ENCODE results near the gene IRAG1. TPM values are rescaled to one million over a fixed set of nuclear protein-coding genes. Genes with fewer than 3 reads are reported as not detected.

IRAG1 gene
- total RNA-seq, 1 experiment from 2014 or later = 0.64 TPM

DNA sequence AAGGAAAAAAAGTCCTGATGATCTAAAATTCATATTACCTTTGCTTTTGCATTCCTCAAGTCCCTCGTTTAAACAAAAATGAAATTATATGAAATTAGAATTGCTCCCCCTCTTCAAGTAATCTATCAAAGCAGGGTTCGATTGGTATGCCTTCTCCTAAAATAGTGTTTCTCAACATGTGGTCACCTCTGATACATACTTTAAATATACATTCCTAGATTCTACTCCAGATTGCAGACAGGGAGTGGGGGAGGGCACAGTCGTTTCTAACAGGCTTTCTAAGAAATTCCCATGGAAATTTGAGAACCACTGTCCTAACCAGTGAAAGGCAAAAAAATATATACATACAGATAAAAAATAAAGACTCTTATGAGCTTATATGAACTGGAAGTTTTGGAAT, 22.6 kb upstream of the IRAG1 start:
- Mint-ChIP-seq H3K4me1 (ENCODE audit: low read depth, unreplicated experiment) (no peaks in the 10 kb centered on the region), H3K4me3 (ENCODE audit: unreplicated experiment) (no peak overlapping the region), H3K36me3 (ENCODE audit: insufficient read depth, unreplicated experiment) (no peaks in the 10 kb centered on the region), H3K9me3 (ENCODE audit: unreplicated experiment) (no peaks in the 10 kb centered on the region), H3K27me3 (ENCODE audit: insufficient read depth, unreplicated experiment) (no peaks in the 10 kb centered on the region), H3K27ac (ENCODE audit: unreplicated experiment) (no peak overlapping the region)
- TF ChIP-seq, protein P1, sequence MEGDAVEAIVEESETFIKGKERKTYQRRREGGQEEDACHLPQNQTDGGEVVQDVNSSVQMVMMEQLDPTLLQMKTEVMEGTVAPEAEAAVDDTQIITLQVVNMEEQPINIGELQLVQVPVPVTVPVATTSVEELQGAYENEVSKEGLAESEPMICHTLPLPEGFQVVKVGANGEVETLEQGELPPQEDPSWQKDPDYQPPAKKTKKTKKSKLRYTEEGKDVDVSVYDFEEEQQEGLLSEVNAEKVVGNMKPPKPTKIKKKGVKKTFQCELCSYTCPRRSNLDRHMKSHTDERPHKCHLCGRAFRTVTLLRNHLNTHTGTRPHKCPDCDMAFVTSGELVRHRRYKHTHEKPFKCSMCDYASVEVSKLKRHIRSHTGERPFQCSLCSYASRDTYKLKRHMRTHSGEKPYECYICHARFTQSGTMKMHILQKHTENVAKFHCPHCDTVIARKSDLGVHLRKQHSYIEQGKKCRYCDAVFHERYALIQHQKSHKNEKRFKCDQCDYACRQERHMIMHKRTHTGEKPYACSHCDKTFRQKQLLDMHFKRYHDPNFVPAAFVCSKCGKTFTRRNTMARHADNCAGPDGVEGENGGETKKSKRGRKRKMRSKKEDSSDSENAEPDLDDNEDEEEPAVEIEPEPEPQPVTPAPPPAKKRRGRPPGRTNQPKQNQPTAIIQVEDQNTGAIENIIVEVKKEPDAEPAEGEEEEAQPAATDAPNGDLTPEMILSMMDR (IDR thresholded peaks at IDR 0.05; ENCODE audit: insufficient read depth in 1 of 2, low read depth in 1 of 2, low read length in 1 of 2, severe bottlenecking in 1 of 2, unreplicated experiment in 1 of 2) = no peak
- intact Hi-C loops (cut with micrococcal nuclease; ENCODE audit: unreplicated experiment) = no loop called here
- DNase-seq = no peak
- no TSS peak for BruUV-seq (replicated peaks)
- Histone ChIP-seq H3K9me3 (no peaks in the 10 kb centered on the region), H3K36me3 (ENCODE audit: control insufficient read depth, insufficient read depth, low read length) (no peaks in the 10 kb centered on the region), H3K4me3 (ENCODE audit: low read depth, low read length) (no peak overlapping the region), H3K4me1 (peaks cover 8% of the 10 kb centered on the region), H3K27me3 (replicated peaks; ENCODE audit: control insufficient read depth, insufficient read depth, low read length) (no peaks in the 10 kb centered on the region)
- ChIA-PET POLR2A (no interaction called here), CTCF (no interaction called here)

DNA sequence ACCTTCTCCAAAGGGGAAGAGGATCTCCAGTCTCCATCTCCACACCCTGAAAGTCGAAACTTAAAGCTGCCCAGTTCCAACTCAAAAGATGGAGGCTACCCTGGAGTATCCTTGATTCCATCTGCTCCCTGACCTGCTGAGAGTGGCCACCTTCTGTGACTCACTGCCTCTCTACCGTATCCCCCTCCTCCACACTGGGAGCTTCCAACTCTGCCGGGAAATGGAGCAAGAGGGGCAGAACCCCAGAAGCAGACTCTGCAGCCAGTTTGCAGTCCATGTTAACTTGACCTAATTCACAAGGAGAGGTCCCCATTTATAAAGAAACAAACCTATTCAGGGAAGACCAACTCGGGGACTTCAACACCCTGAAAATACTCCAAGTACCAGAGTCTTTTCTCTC, 22.0 kb upstream of the IRAG1 start:
- H3K36me3 Mint-ChIP-seq (ENCODE audit: insufficient read depth, unreplicated experiment) = no peaks in the 10 kb centered on the region
- no TSS peak for BruUV-seq (replicated peaks)
- H3K4me3 ChIP-seq (ENCODE audit: low read depth, low read length) = no peak overlapping the region
- H3K4me1 ChIP-seq = peaks cover 8% of the 10 kb centered on the region
- H3K36me3 ChIP-seq (ENCODE audit: control insufficient read depth, insufficient read depth, low read length) = no peaks in the 10 kb centered on the region
- CTCF ChIA-PET = no interaction called here
- H3K4me1 Mint-ChIP-seq (ENCODE audit: low read depth, unreplicated experiment) = no peaks in the 10 kb centered on the region
- no peak for DNase-seq
- intact Hi-C loops (cut with micrococcal nuclease; ENCODE audit: unreplicated experiment) = no loop called here
- no peak overlapping the region for H3K27ac Mint-ChIP-seq (ENCODE audit: unreplicated experiment)
- H3K9me3 Mint-ChIP-seq (ENCODE audit: unreplicated experiment) = no peaks in the 10 kb centered on the region
- TF ChIP-seq, protein P1 (IDR thresholded peaks at IDR 0.05; ENCODE audit: insufficient read depth in 1 of 2, low read depth in 1 of 2, low read length in 1 of 2, severe bottlenecking in 1 of 2, unreplicated experiment in 1 of 2) = no peak
- H3K27me3 ChIP-seq (replicated peaks; ENCODE audit: control insufficient read depth, insufficient read depth, low read length) = no peaks in the 10 kb centered on the region
- no peaks in the 10 kb centered on the region for H3K9me3 ChIP-seq
- H3K27me3 Mint-ChIP-seq (ENCODE audit: insufficient read depth, unreplicated experiment) = no peaks in the 10 kb centered on the region
- POLR2A ChIA-PET = no interaction called here
- no peak overlapping the region for H3K4me3 Mint-ChIP-seq (ENCODE audit: unreplicated experiment)

DNA sequence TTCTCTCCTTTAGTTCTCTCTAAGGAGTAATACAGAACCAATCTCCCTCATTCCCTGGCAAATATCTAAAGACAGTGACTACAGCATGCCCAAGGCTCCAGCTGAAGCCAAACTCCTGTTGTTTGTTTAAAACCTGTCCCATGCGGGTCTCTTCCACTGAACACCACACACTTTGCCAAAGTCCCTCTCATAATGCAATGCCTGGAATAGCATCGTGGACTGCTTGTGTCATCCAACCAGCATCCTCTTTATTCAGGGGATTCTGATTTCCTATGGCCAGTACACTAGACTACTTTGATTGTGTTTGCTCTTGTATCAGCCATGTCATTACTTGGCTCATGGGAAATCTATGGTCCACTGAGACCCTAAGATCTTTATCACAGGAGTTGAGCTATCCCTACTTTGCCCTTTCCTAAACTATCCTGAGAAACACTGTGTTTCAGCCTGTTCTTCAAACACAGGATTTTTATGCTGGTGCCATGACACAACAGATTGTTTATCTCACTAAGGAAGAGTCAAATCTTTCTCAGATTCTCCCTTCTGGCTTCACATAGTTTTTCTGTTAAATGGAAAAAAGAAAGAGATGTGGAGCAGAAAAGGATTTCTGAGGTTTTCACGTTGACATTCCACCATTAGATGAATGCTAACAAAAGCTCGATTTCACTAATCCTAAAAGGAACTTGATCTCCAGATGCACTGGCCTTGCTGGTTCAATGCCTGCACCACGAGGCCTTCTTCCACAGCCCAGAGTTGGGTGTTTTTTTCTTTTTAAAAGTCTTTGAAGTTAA, 15.9 kb upstream of the IRAG1 start:
- peaks cover 7% of the 10 kb centered on the region; the same call in 1 of the 2 replicates for H3K4me1 ChIP-seq
- TF ChIP-seq, protein P1 (IDR thresholded peaks at IDR 0.05; ENCODE audit: insufficient read depth in 1 of 2, low read depth in 1 of 2, low read length in 1 of 2, severe bottlenecking in 1 of 2, unreplicated experiment in 1 of 2) = no peak
- no peaks in the 10 kb centered on the region for H3K27me3 ChIP-seq (replicated peaks; ENCODE audit: control insufficient read depth, insufficient read depth, low read length)
- no peaks in the 10 kb centered on the region for H3K4me1 Mint-ChIP-seq (ENCODE audit: low read depth, unreplicated experiment)
- intact Hi-C loops (cut with micrococcal nuclease; ENCODE audit: unreplicated experiment) = no loop called here
- no peaks in the 10 kb centered on the region for H3K27me3 Mint-ChIP-seq (ENCODE audit: insufficient read depth, unreplicated experiment)
- no peaks in the 10 kb centered on the region for H3K36me3 Mint-ChIP-seq (ENCODE audit: insufficient read depth, unreplicated experiment)
- no peaks in the 10 kb centered on the region for H3K9me3 ChIP-seq
- H3K27ac Mint-ChIP-seq (ENCODE audit: unreplicated experiment) = no peak overlapping the region
- ChIA-PET CTCF (no interaction called here), POLR2A (no interaction called here)
- no peak overlapping the region for H3K4me3 Mint-ChIP-seq (ENCODE audit: unreplicated experiment)
- no peak for DNase-seq
- H3K4me3 ChIP-seq (ENCODE audit: low read depth, low read length) = no peak overlapping the region
- no peaks in the 10 kb centered on the region for H3K9me3 Mint-ChIP-seq (ENCODE audit: unreplicated experiment)
- H3K36me3 ChIP-seq (ENCODE audit: control insufficient read depth, insufficient read depth, low read length) = no peaks in the 10 kb centered on the region
- BruUV-seq (replicated peaks) = no TSS peak
